Measurements from ENCODE around the gene SRSF9.

The SRSF9 gene

DNA sequence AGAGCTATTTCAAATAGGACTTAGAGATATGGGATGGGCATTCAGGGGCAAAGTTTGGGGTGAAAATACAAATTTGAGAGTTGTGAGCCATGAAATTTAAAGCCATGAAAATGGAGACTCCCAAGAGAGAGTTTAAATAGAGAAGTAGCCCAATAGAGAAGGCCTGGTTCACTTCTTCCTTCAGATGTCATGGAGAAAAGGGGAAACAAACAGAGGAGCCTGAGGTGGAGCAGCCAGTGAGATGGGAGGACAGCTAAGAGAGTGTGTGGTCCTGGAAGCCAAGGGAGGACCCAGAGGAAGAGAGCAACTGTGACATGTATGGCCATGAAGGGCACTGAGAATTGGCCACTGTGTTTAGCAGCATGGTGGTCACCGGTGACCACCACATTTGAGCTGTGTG is 14.1 kb upstream of the SRSF9 start:
- Histone ChIP-seq H3K4me2 (no peak overlapping the region), H3K27ac (no peak overlapping the region), H3K4me3 (IDR thresholded peaks at IDR 0.05; ENCODE audit: insufficient read depth, low read depth, low read length) (no peak overlapping the region), H2AFZ (ENCODE audit: low read depth) (no peak overlapping the region), H4K20me1 (ENCODE audit: insufficient read depth) (no peaks in the 10 kb centered on the region), H3K9ac (no peak overlapping the region), H3K36me3 (ENCODE audit: insufficient read depth) (no peaks in the 10 kb centered on the region), H3K4me1 (ENCODE audit: low read depth, poor library complexity, severe bottlenecking) (no peaks in the 10 kb centered on the region), H3K27me3 (ENCODE audit: insufficient read depth, low read depth) (no peaks in the 10 kb centered on the region), H3K79me2 (ENCODE audit: insufficient read depth, low read depth) (no peaks in the 10 kb centered on the region)
- TF ChIP-seq, protein P1, sequence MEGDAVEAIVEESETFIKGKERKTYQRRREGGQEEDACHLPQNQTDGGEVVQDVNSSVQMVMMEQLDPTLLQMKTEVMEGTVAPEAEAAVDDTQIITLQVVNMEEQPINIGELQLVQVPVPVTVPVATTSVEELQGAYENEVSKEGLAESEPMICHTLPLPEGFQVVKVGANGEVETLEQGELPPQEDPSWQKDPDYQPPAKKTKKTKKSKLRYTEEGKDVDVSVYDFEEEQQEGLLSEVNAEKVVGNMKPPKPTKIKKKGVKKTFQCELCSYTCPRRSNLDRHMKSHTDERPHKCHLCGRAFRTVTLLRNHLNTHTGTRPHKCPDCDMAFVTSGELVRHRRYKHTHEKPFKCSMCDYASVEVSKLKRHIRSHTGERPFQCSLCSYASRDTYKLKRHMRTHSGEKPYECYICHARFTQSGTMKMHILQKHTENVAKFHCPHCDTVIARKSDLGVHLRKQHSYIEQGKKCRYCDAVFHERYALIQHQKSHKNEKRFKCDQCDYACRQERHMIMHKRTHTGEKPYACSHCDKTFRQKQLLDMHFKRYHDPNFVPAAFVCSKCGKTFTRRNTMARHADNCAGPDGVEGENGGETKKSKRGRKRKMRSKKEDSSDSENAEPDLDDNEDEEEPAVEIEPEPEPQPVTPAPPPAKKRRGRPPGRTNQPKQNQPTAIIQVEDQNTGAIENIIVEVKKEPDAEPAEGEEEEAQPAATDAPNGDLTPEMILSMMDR (conservative IDR thresholded peaks at IDR 0.05; ENCODE audit: low read depth, low read length) = no peak

DNA sequence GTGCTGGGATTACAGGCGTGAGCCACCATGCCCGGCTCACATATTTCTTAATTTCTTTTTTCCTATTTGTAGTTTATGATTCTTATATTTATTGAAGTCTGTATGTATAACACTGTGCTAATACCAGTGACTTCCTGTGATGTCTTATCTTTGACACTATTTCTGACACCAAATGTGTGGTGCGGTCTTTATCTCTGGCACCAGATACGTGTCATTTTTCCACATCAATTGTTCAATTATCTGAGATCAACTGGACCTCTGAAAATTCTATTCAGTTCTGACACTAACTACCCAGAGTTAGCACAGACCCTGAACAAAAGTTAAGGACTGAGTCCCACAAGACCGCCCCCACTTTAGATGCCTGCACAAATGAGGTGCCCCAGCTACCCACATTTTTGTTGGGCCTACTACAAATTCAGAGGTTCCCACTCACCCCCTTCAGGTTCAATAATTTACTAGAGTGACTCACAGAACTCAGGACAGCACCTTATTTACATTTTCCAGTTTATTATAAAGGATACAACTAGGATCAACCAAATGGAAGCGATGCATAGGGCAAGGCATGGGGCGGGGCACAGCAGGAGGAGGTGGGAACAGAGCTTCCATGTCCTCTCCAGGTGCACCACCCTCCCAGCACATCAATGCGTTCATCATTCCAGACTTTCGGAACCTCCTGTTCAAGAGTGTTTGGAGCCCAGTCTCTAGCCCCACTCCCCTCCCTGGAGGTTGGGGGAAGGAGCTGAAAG is 11.6 kb upstream of the SRSF9 start:
- no peaks in the 10 kb centered on the region for H3K27me3 ChIP-seq (ENCODE audit: insufficient read depth, low read depth)
- no peak overlapping the region for H3K9ac ChIP-seq
- H3K4me1 ChIP-seq (ENCODE audit: low read depth, poor library complexity, severe bottlenecking) = no peaks in the 10 kb centered on the region
- H4K20me1 ChIP-seq (ENCODE audit: insufficient read depth) = no peaks in the 10 kb centered on the region
- H3K4me3 ChIP-seq (IDR thresholded peaks at IDR 0.05; ENCODE audit: insufficient read depth, low read depth, low read length) = no peak overlapping the region
- H3K27ac ChIP-seq = no peak overlapping the region
- no peak overlapping the region for H3K4me2 ChIP-seq
- TF ChIP-seq, protein P1 (conservative IDR thresholded peaks at IDR 0.05; ENCODE audit: low read depth, low read length) = no peak
- H3K36me3 ChIP-seq (ENCODE audit: insufficient read depth) = no peaks in the 10 kb centered on the region
- no peak overlapping the region for H2AFZ ChIP-seq (ENCODE audit: low read depth)
- no peaks in the 10 kb centered on the region for H3K79me2 ChIP-seq (ENCODE audit: insufficient read depth, low read depth)

DNA sequence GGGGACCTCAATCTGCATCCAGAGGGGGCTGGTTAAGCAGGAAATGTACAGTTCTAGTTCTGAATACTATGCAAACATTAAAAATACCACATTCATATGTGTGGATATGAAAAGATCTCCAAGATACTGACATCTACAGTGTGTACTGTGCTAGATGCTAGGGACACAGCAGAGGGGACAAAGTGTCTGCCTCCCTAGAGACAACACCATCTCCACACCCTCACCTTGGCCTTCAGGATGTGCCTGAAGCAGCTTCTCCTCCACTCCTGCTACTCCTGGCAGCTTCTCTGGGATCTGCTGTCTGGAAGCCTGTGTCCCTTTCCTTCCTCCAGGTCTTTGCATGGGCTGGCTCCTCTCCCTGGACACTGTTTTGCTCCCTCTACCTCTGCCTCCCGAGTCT is 10.7 kb upstream of the SRSF9 start:
- TF ChIP-seq, protein P1 (conservative IDR thresholded peaks at IDR 0.05; ENCODE audit: low read depth, low read length) = no peak
- Histone ChIP-seq H3K27me3 (ENCODE audit: insufficient read depth, low read depth) (no peaks in the 10 kb centered on the region), H3K4me2 (no peak overlapping the region), H3K4me1 (ENCODE audit: low read depth, poor library complexity, severe bottlenecking) (no peaks in the 10 kb centered on the region), H3K9ac (no peak overlapping the region), H3K79me2 (ENCODE audit: insufficient read depth, low read depth) (no peaks in the 10 kb centered on the region), H3K4me3 (IDR thresholded peaks at IDR 0.05; ENCODE audit: insufficient read depth, low read depth, low read length) (no peak overlapping the region), H3K36me3 (ENCODE audit: insufficient read depth) (no peaks in the 10 kb centered on the region), H3K27ac (no peak overlapping the region), H4K20me1 (ENCODE audit: insufficient read depth) (no peaks in the 10 kb centered on the region), H2AFZ (ENCODE audit: low read depth) (no peak overlapping the region)

DNA sequence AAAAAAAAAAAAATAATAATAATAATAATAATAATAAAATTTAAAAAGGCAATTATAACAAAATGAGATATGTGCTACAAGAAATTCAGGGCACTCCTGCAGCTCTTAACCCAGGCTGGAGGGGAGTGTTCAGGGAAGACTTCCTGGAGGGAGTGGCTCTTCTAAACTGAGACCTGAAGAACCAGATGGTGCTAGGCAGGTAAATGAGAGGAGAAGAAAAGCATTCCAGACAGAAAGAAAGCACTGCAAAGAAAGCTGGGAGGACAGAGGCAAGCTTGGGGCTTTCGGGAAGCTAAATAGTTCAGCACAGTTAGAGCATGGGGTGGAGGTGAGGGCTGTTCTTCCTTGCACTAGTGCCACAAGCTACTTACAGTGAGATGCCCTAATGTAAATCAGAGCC is 9.9 kb upstream of the SRSF9 start:
- H3K9ac ChIP-seq = no peak overlapping the region
- TF ChIP-seq, protein P1 (conservative IDR thresholded peaks at IDR 0.05; ENCODE audit: low read depth, low read length) = no peak
- H3K4me1 ChIP-seq (ENCODE audit: low read depth, poor library complexity, severe bottlenecking) = no peaks in the 10 kb centered on the region
- no peak overlapping the region for H3K4me2 ChIP-seq
- H3K27me3 ChIP-seq (ENCODE audit: insufficient read depth, low read depth) = no peaks in the 10 kb centered on the region
- H3K4me3 ChIP-seq (IDR thresholded peaks at IDR 0.05; ENCODE audit: insufficient read depth, low read depth, low read length) = no peak overlapping the region
- no peak overlapping the region for H3K27ac ChIP-seq
- no peaks in the 10 kb centered on the region for H3K36me3 ChIP-seq (ENCODE audit: insufficient read depth)
- no peak overlapping the region for H2AFZ ChIP-seq (ENCODE audit: low read depth)
- no peaks in the 10 kb centered on the region for H3K79me2 ChIP-seq (ENCODE audit: insufficient read depth, low read depth)
- H4K20me1 ChIP-seq (ENCODE audit: insufficient read depth) = no peaks in the 10 kb centered on the region
